Tibial nerve (tissue), 4 donors: Measurements from ENCODE around the gene SRPK2. TPM values are rescaled to one million over a fixed set of nuclear protein-coding genes. Genes with fewer than 3 reads are reported as not detected.

Source experiments
- DNase-seq, 2 donors: peaks; one replicate each; pipeline ENCODE4 v3.0.0-alpha.2; 2019; ENCODE audit warnings: low spot score in 2 of 2
- H3K27ac ChIP-seq, 4 donors: fragments of 200-600 bp; sonication (generic) in 3 of 4; one replicate each; pipeline ENCODE4 v1.5.1; 2017 to 2019; ENCODE audit warnings: mild to moderate bottlenecking in 1 of 4
- H3K27me3 ChIP-seq, 2 donors: fragments of 200-600 bp; sonication (generic) in 1 of 2; one replicate each; pipeline versions ENCODE4 v1.5.1 to v1.6.0; 2017 to 2019
- H3K36me3 ChIP-seq, 3 donors: fragments of 200-600 bp; sonication (generic); one replicate each; pipeline ENCODE4 v1.5.1; 2018 to 2019
- H3K4me1 ChIP-seq, 4 donors: fragments of 200-600 bp; sonication (generic) in 3 of 4; one replicate each; pipeline ENCODE4 v1.5.1; 2017 to 2019
- H3K4me3 ChIP-seq, 4 donors: fragments of 200-600 bp; sonication (generic) in 3 of 4; one replicate each; pipeline ENCODE4 v1.5.1; 2017 to 2019; ENCODE audit warnings: mild to moderate bottlenecking in 1 of 4, moderate library complexity in 1 of 4
- H3K9me3 ChIP-seq, 4 donors: fragments of 200-600 bp; sonication (generic) in 3 of 4; one replicate each; pipeline ENCODE4 v1.5.1; 2017 to 2019
- EP300 ChIP-seq, 2 donors: sonication (generic); formaldehyde crosslinking; IDR thresholded peaks; one replicate each; pipeline ENCODE4 v1.6.1; 2017; ENCODE audit warnings: antibody characterized with exemption in 2 of 2, mild to moderate bottlenecking in 1 of 2
- POLR2A ChIP-seq, 2 donors: fragments of 450-650 bp; IDR thresholded peaks; one replicate each; pipeline ENCODE4 v1.6.1; 2017; ENCODE audit warnings: antibody characterized with exemption in 2 of 2, mild to moderate bottlenecking in 2 of 2, moderate library complexity in 2 of 2
- WGBS, 2 donors: methylation state at CpG; one replicate each; pipeline ENCODE4 v1.1.5; 2018; 5-methylcytosine and 5-hydroxymethylcytosine counted together
- total RNA-seq, 4 donors: library from RNA; depleted of rRNA; stranded (reverse); fragments of >200 nt; gene quantifications; one replicate each; pipeline ENCODE4 v1.1.0, GENCODE V29; 2016
- TF ChIP-seq, protein P1 (sequence below), 5 experiments: fragments of 200-600 bp in 3 of 5; fragments of 450-650 bp in 2 of 5; sonication (generic) in 3 of 5; IDR thresholded peaks; one replicate each; pipeline ENCODE4 v1.5.1; 2016 to 2019; ENCODE audit warnings: antibody characterized with exemption in 5 of 5, mild to moderate bottlenecking in 3 of 5, moderate library complexity in 2 of 5

SRPK2 gene
- total RNA-seq, 4 donors from 2014 or later, result 54.1 to 94.4 (median 61.9) TPM

DNA sequence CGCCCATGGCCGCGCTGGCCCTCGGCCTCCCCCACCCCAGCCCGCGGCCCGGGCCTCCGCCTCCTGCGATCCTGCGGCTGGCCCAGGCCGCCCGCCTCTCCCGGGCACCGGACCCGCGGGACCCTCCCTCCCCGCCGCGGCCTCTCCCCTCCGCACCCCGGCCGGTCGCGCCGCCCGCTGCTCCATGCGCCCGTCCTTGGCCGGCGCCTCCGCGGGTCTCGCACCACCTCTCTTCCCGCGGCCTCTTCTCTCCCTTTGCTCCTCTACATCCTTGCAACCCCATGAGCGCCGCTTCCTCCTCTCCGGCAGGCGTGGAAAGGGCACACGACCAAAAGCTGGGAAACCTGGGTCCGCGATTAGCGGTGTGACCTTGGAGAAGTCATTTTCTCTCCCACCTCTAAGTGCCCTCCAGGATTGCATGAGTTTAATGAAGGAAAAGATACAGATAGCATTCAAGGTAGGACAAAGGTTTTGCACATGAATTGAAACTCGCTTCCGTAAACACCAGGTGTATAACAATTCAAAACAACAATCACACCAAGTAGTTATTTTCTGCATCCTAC, 448 bp upstream of the SRPK2 start:
- Histone ChIP-seq H3K27me3 (no peaks in the 10 kb centered on the region), H3K4me1 (peaks cover 0 to 17% (median 0%) of the 10 kb centered on the region in 4 donors), H3K27ac (peak overlapping the region; percentile 55 to 88 (median 62)), H3K4me3 (peak overlapping the region; percentile 42 to 99 (median 98)), H3K9me3 (no peaks in the 10 kb centered on the region), H3K36me3 (no peaks in the 10 kb centered on the region)
- no peak for TF ChIP-seq EP300 (IDR thresholded peaks at IDR 0.05)
- TF ChIP-seq, protein P1, sequence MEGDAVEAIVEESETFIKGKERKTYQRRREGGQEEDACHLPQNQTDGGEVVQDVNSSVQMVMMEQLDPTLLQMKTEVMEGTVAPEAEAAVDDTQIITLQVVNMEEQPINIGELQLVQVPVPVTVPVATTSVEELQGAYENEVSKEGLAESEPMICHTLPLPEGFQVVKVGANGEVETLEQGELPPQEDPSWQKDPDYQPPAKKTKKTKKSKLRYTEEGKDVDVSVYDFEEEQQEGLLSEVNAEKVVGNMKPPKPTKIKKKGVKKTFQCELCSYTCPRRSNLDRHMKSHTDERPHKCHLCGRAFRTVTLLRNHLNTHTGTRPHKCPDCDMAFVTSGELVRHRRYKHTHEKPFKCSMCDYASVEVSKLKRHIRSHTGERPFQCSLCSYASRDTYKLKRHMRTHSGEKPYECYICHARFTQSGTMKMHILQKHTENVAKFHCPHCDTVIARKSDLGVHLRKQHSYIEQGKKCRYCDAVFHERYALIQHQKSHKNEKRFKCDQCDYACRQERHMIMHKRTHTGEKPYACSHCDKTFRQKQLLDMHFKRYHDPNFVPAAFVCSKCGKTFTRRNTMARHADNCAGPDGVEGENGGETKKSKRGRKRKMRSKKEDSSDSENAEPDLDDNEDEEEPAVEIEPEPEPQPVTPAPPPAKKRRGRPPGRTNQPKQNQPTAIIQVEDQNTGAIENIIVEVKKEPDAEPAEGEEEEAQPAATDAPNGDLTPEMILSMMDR (IDR thresholded peaks at IDR 0.05), result no peak
- no peak for TF ChIP-seq POLR2A (IDR thresholded peaks at IDR 0.05)
- no peak for DNase-seq
- 7% methylated on average over 32 to 35 of the region's 45 CpGs for WGBS, 2 donors

DNA sequence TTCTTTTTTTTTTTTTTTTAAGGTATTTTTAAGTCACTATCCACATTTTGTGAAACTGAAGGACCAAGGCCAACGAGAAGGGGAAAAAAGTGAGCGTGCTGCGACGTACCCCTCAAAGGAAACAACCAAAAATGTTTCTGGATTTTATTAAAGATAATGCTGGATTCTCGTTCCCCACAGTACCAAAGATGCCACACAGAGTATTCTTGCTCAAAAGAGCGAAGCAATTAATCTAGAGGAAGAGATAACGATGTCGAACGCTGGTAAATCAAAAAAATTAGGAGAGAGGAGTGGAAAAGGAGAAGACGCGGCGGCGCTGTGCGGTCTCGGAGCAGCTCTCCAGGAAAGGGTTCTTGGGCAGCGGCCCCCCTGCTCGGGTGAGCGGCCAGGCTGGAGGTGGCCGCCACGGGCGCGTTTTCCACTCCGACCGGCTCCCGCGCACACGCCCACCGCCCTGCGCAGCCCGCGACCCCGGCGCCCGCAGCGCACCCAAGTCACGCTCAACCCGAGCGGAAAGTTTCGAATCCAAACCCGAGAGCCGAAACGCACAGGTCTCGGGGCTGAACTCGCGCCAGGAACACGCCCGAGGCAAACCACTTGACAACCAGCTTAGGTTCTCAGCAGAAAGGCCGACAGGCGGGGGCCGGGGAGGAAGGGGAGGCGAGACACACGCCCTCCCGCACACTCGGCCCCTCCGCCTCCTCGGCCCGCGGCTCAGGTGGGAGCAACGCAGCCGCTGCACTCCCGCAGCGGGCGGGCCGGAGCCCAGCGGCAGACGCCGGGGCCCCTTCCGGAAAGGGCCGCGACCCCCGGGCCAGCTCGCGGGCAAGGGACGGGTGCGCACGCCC, 989 bp downstream of the SRPK2 start:
- Histone ChIP-seq H3K9me3 (no peaks in the 10 kb centered on the region), H3K27ac (peak overlapping the region; percentile 52 to 88 (median 70)), H3K27me3 (no peaks in the 10 kb centered on the region), H3K4me3 (peak overlapping the region; percentile 50 to 99 (median 92)), H3K4me1 (peaks cover 0 to 17% (median 0%) of the 10 kb centered on the region in 4 donors), H3K36me3 (no peaks in the 10 kb centered on the region)
- TF ChIP-seq EP300 (IDR thresholded peaks at IDR 0.05) (peak in 1 of 2 donors; percentile 7), POLR2A (IDR thresholded peaks at IDR 0.05) (no peak)
- TF ChIP-seq, protein P1 (IDR thresholded peaks at IDR 0.05), result peak in 1 of 5 experiments; percentile 10
- DNase-seq, result peak; percentile 19 to 27
- WGBS, 2 donors, result 2 to 3% methylated on average over 44 to 49 of the region's 76 CpGs

DNA sequence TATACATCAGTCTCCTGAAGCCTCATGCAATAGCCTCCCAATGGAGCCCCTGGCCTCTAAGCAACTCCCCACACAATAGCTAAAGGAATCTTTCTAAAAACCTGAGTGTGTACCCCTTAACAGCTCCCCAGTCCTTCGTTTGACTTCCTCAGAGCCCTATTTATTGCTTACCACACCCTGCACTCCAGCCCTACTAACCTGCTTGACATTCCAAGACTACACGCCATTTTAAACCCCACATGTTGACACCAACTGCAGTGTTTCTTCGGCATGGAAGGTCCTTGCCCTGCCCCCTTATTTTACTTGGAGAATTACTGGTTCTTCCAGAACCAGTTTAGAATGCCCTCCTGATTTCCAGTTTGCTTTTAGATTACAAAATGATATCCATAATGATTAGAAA, 10.8 kb downstream of the SRPK2 start:
- no peak overlapping the region for H3K27ac ChIP-seq
- H3K27me3 ChIP-seq, result no peaks in the 10 kb centered on the region
- H3K36me3 ChIP-seq, result no peaks in the 10 kb centered on the region
- H3K9me3 ChIP-seq, result no peaks in the 10 kb centered on the region
- H3K4me3 ChIP-seq, result no peak overlapping the region
- 71 to 72% methylated on average over 3 of the region's 3 CpGs for WGBS, 2 donors
- TF ChIP-seq EP300 (IDR thresholded peaks at IDR 0.05), result no peak
- no peak for TF ChIP-seq POLR2A (IDR thresholded peaks at IDR 0.05)
- TF ChIP-seq, protein P1 (IDR thresholded peaks at IDR 0.05), result no peak
- no peaks in the 10 kb centered on the region for H3K4me1 ChIP-seq
- DNase-seq, result no peak

DNA sequence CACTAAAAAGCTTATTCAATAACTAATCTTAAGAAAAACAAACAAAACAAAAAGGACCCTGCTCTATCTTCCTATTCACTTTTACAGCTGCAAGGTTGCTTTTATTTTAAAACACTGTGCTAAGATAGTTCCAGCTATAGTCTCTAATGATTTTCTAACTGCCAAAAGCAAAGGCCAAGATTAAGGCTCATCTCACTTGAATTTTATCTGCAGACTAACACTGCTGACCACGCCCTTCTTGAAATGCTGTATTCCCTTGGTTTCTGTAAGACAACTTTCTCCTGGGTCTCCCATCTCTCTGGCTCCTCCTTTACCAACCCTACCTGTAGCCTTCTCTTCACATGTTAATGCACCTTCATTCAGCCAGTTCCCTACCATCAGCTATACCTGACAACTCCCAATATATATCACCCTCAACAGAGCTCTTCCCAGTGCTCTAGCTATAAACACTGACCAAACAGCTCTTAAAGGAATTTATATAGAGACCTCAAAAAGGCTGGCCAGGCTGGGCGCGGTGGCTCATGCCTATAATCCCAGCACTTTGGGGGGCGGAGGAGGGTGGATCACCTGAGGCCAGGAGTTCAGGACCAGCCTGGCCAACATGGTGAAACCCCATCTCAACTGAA, 11.7 kb downstream of the SRPK2 start:
- no peaks in the 10 kb centered on the region for H3K27me3 ChIP-seq
- TF ChIP-seq, protein P1 (IDR thresholded peaks at IDR 0.05), result no peak
- TF ChIP-seq POLR2A (IDR thresholded peaks at IDR 0.05) (no peak), EP300 (IDR thresholded peaks at IDR 0.05) (no peak)
- no peaks in the 10 kb centered on the region for H3K4me1 ChIP-seq
- H3K27ac ChIP-seq, result no peak overlapping the region
- DNase-seq, result no peak
- 65 to 73% methylated on average over 4 of the region's 4 CpGs for WGBS, 2 donors
- H3K9me3 ChIP-seq, result no peaks in the 10 kb centered on the region
- no peak overlapping the region for H3K4me3 ChIP-seq
- no peaks in the 10 kb centered on the region for H3K36me3 ChIP-seq

DNA sequence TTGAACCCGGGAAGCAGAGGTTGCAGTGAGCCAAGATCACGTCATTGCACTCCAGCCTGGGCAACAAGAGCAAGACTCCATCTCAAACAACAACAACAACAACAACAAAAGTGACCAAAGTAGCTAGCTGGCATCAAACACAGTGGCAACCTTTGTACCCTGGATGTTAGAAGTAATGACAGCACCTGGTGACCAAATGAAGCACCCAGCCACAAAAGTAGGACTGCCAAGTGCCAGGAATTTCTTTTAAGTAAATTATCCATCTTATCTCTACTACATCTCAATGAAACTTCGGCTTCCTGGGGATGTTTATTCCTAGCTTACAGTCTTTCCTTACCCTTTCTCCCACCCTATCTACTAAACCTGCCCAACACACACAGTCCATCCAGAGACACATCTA, 18.8 kb downstream of the SRPK2 start:
- Histone ChIP-seq H3K4me3 (no peak overlapping the region), H3K27ac (no peak overlapping the region), H3K36me3 (no peaks in the 10 kb centered on the region), H3K27me3 (no peaks in the 10 kb centered on the region), H3K4me1 (no peaks in the 10 kb centered on the region), H3K9me3 (no peaks in the 10 kb centered on the region)
- TF ChIP-seq EP300 (IDR thresholded peaks at IDR 0.05) (no peak), POLR2A (IDR thresholded peaks at IDR 0.05) (no peak)
- TF ChIP-seq, protein P1 (IDR thresholded peaks at IDR 0.05), result no peak
- no peak for DNase-seq
- WGBS, 2 donors, result 57 to 65% methylated on average over 3 of the region's 3 CpGs
